Measurements from ENCODE around the gene PLCB3. TPM values are rescaled to one million over a fixed set of nuclear protein-coding genes. Genes with fewer than 3 reads are reported as not detected.

Gene PLCB3
- total RNA-seq: 10 to 100 TPM; 20.0 to 28.0 TPM

DNA sequence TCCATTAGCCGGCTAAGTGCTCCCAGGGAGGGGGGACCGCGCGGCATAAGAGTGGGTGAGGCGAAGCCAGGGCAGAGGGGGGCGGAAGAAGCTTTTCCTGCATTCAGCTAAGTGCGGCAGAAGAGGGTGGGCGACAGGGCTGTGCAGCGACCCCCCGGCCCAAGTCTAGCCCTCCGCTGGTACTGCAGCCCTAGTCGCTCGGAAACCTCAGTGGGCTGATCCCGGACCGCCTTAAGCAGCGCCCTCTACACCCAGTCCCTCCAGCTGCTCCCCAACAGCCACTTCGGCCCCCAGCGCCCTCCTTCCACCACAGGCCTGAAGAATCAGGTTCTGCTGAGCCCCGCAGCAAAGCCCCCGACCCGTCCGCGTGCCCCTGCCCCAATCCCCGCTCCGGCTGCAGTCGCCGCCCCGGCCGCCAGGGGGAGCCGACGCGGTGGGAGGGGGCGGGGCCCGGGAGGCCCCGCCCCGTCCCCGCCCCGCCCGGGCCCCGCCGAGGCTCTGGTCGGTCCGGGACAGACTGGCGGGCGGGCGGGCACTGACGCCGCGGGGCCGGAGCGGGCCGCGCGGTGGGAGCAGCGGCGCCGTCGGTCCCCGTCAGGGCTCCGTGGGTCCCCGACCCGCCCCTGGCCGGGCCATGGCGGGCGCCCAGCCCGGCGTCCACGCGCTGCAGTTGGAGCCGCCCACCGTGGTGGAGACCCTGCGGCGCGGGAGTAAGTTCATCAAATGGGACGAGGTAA is at the start of gene PLCB3:
TSS of gene PLCB3 (plus strand) at position 515 of the 737 bp plus-strand sequence. CDS start at position 635, 120 bp downstream.

DNA sequence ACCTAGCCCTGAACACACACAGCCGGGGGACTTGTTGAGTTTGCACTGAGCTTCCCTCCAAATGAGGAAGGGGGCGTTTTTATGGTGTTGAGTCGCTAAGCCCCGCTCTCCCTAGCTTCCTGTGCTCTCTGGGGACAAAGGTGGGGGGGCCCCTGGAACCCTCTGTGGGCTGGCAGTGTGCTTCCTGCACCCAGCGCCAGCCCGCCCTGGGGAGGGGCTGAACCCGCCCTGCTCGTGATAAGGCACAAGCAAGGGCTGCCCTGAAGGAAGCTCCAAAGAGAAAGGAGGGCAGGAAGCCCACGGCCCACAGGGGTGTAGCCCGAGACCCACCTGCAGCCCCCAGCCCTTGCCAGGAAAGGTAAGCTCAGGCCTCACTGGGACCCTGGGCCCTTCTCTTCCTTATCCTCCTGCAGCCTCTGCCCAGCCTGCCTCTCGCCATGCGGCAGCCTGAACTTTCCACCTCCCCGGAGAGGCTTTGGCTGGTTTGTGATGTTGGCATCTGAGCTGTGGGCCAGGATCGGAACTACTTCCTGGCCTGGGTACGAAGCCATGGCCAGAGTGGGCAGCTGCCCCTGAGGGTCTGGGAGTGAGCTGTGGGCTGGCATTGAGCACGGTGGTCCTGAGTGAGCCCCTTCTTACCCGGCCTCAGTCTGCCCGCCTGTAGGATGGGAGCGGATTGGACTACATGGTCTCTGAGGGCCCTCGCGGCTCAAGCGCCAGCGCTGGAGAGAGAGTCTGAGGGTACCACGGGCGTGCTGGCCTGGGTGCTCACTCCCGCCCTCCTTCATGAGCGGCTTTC is 44.7 kb upstream of the PLCB3 start, which contains the start of gene FERMT3:
TSS of gene FERMT3 (plus strand) at position 265 of the 799 bp plus-strand sequence. CDS start 644 bp downstream, outside the sequence.

DNA sequence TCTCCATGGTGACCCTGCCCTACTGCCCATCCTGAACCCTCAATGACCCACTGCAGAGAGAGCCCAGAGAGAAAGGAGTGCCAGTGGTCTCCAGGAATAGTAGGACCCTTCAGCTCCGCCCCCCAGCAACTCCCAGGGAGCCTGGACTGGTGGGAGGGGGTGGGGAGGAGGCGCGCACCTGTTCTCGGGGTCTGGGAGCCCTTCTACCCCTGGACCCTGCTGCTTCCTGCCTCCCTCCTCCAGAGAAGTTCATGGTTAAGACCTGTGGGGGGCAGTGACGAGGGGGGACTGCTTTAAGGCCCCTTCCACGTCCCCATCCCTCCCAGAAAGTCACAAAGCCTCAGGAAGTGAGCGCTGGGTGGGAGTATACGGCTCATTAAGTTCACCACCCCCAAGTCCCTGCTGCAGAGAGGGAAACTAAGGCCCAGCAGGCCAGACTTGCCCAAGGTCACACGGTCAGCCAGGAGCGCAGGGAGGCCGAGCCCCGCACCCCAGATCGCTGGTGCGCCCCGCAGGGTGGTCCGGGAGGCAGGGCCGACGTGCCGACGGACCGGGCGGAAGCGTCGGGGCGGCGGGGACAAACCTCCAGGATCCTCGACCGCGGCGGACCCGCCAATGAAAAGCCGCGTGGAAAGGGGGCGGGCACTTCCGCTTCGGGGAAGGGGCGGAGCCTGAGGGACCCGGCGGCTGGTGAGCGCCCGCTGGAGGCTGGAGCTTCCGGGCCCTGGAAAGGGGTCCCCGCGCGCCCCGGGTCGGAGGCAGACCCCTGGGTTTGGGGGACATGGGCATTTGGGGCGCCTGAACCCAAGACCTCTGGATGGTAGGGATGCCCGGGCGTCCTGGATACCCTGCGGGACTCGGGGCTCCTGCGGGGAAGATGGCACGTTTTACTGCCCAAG is 25.5 kb upstream of the PLCB3 start, which contains the start of the genes NUDT22 and TRPT1:
TSS of gene NUDT22 (plus strand) at position 667 of the 899 bp plus-strand sequence. CDS start 379 bp downstream, outside the sequence.
TSS of gene TRPT1 (minus strand) at position 579 of the 899 bp plus-strand sequence. CDS start at position 253, 326 bp downstream.

DNA sequence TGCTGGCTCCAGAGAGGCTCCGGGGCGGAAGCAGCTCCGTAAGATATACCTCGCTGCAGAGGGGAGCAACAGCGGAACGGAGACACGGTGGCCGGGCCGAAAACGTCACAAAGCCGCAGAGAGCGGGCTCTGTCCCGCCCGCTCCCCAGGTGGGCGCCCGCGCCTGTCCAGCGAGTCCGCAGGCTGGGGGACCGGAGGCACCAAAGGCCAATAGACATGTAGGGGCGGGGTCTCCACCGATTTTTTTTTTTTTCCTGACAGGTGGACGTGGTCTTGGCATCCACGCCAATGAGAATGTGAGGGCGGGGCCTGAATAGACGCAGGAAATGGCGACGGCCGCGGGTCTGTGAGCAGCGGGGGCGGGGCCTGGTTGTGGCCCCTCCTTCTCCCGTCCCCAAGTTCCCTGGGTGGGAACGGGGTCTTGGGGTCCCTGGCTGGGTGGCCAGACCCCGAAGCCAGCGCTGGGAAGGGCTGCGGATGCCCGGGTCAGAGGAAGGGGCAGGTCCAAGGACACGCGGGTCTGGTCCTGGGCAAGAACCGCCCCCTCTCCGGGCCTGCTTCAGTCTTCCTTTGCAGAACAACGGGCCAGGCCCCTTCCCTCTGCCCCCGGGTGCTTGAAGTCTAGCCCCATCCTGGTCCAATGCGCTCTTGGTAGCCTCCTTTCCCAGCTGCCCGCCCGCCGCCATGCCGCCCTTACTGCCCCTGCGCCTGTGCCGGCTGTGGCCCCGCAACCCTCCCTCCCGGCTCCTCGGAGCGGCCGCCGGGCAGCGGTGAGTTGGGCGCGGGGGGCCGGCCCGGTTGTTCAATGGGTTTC is 21.0 kb upstream of the PLCB3 start, which contains the start of gene DNAJC4:
TSS of gene DNAJC4 (plus strand) at position 378 of the 814 bp plus-strand sequence. CDS start at position 685, 307 bp downstream.

DNA sequence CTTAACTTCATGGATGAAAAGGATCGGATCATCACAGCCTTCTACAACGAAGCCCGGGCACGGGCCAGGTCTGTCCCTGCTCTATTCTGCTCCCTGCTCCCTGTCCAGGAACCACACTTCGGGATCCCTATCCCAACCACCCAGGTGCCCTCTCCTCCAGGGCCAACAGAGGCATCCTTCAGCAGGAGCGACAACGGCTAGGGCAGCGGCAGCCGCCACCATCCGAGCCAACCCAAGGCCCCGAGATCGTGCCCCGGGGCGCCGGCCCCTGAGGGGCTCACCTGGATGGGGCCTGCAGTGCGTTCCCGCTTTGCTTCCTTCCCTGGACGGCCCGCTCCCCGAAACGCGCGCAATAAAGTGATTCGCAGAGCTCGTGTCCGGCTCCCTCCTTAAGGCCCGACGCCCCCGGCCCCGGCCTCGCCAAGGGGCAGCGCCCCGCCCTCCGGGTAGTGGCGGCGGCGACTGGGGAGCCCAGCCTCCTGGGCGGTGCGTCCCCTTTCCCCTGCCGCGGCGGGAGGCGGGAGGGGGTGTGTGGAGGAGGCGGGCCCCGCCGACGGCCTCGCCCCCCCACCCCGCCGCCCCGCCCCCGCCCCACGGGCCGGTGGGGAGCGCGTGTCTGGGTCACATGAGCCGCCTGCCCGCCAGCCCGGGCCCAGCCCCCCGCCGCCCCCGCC is 17.3 kb upstream of the PLCB3 start, which contains the start of gene VEGFB:
TSS of gene VEGFB (plus strand) at position 672 of the 674 bp plus-strand sequence. CDS start 250 bp downstream, outside the sequence.

DNA sequence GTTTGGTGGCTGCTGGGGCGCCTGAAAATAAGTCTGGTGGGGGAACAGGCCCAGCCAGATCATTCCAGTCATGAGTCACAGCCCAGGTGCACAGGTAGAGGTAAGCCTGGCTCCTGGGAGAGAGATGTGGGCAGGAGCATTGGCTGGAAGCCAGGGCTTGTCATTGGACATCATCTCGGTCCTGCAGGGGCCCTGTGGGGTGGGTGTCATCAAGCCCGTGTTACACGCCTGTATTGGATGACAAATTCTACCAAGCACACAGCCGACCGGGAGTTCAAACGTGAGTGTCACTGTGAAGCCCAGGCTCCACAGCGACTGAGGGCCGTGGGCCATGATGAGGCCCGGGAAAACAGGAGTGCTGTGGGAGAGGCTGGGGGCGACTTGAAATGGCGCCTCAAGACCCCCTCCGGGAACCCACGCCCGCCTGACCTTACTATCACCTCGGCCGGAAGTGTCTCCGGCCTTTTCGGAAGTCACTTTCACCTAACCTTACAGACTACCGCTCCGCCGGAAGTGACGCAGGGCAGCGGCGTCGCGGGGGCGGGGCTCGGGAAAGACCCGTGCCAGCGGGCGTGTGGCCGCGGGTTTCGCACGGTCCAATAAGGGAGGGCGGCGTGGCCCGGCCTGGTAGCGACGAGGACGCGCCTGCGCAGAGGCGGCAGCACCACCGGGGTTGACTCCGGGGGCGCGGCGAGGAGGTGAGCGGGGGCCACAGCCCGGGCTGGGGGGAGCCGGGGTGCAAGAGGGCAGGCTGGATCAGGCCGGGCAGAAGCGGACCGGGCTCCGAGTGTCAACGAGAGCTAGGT is 10.7 kb upstream of the PLCB3 start, which contains the start of gene FKBP2:
TSS of gene FKBP2 (plus strand) at position 661 of the 806 bp plus-strand sequence. CDS start 1,293 bp downstream, outside the sequence.

DNA sequence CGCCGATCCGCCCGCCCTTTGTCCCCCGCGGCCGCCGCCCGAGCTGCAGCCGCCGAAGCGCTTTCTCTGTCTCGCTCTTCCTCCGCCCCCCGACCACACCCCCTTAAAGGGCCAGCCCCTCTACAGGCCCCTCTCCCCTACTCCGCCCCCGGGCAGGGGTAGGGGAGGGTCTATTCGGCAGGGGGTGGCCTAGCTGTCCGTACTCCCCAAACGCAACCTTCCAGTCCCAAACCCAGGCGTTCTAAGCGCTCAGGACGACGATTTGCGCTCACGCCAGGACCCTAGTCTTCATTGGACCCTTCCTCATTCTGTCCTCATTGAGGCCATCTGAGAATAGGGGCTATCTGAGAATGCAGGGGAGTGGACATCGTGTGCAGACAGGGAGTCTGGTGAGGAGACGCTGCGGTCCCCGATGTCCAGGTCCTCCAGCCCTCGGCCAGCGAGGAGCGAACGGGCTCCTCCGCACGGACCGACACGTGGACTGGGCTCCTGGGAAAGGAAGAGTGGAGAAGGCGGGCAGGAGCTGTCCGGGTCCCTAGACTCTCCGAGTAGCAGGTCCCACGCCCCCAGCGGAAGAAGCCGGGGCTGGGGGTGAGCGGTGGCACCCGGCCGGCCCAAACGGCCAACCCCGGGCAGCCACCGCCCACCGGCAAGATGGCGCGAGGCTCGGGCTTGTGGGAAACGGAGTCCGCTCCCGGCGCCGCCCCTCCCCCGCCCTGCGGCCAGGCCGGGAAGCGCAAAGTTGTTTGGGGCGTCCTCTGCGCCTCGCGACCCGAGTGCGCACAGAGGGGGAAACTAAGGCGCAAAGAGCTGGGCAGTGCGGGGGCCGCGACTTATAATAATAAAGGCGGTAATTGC is 4.2 kb upstream of the PLCB3 start, which contains the start of gene PPP1R14B:
TSS of gene PPP1R14B (minus strand) at position 73 of the 858 bp plus-strand sequence. CDS start 270 bp downstream, outside the sequence.

DNA sequence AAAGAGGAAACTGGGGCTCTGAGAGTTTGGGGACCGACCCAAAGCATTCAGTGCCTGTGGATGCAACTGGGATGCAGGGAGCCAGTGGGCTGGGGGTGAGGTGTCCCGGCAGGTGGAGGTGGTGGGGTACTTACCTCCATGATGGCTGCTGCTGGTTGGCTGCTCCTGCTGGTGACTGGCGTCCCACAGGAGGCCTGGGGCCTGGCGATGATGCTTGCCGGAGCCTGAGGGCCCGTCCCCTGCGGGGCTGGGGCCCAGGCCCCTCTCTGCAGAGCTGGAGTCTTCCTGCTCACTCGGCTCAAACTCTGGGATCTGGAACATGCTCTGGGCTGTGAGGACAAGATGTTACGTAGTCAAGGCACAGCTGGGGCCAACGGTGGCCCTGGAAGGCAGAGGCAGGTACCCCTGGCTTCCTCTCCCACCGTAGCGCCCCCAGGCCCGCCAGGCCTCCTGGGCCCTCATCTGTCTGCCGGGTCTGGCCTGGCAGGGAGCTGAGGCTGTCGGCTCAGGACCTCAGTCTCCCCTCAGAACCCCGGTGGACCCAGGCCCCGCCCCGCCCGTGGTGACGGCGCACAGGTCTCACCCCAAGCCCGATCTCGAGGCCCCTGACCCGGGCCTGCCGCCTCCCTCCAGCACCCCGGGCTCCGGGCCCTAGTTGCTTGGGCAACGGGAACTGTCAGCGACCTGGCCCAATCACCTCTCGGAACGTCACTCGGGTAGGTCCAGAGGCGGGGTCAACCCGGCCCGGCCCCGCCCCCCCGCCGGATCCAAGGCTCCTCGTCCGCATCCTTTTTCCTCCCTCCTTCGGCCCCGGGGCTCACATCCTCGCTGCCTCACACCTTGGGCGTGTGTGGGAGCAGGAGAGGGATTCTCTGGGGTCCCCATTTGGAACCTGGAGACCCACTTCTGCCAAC is 33.0 kb downstream of the PLCB3 start, which contains the start of gene BAD:
TSS of gene BAD (minus strand) at position 618 of the 914 bp plus-strand sequence. CDS start at position 321, 297 bp downstream.

DNA sequence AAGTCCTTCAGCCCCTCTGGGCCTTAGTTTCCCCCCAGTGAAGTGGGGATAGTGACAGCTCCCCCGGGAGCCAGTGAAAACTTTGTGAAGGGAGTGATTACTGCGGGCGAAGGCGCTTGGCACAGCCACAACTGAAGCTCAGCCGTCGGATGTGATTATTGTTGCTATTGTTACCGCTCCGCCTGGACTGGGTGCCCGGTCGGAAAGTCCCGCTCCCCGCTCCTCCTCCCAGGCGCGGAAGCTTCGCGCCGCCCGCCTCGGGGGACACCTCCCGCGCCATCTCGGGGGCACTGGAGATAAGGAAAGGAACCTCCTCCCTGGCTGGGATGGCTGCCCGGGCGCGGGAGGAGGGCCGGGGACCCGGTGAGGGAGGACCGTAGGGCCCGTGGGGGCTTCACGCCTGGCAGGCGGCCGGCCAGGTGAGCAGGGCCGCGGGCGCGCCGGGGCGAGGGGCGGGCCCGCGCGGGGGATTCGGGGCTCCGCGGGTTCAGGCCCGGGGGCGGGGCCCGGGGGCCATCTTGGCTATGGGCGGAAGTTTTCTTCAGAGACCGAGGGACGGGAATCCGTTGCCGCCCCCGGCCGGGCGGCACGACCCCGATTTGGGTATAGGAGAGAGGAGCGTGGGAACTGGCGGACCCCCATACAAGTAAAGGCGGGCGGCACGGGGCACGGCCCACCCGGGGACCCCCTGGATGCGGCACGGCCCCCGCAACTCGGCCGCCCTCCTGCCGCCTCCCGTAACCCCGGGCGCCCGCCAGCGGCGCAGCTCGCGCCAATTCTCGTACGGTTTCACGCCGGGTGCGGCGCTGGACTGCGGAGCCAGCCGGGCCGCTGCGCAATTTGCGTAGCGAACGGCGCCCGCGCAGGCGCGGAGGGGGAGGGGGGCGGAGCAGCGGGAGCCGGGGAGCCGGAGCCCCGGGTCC is 33.9 kb downstream of the PLCB3 start, which contains the start of gene GPR137:
TSS of gene GPR137 (plus strand) at position 887 of the 923 bp plus-strand sequence. CDS start 677 bp downstream, outside the sequence.

DNA sequence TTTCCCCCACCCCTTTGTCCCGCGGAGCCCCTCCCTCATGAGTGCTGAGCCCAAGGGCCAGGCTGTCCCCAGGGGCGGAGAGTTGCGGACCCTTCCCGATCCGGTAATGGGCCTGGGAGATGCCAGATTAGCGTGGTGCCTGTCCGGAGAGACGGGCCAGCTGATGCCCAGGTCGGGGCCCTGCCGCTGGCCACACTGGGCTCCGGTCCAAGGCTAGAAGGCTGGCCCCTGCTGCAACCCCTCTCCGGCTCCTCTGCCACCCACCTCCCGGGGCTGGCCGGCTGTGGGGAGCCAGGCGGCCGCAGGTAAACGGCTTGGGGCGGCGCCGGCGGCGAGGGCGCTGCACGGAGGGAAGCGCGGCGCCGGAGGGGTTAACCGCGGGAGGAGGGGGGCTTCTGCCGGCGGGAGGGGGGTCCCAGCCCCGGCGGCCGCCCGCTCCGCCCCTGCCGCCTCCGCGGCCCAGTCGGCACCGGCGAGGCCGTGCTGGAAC is 40.0 kb downstream of the PLCB3 start, which contains the start of gene KCNK4:
TSS of gene KCNK4 (plus strand) at position 41 of the 490 bp plus-strand sequence. CDS start 1,717 bp downstream, outside the sequence.

DNA sequence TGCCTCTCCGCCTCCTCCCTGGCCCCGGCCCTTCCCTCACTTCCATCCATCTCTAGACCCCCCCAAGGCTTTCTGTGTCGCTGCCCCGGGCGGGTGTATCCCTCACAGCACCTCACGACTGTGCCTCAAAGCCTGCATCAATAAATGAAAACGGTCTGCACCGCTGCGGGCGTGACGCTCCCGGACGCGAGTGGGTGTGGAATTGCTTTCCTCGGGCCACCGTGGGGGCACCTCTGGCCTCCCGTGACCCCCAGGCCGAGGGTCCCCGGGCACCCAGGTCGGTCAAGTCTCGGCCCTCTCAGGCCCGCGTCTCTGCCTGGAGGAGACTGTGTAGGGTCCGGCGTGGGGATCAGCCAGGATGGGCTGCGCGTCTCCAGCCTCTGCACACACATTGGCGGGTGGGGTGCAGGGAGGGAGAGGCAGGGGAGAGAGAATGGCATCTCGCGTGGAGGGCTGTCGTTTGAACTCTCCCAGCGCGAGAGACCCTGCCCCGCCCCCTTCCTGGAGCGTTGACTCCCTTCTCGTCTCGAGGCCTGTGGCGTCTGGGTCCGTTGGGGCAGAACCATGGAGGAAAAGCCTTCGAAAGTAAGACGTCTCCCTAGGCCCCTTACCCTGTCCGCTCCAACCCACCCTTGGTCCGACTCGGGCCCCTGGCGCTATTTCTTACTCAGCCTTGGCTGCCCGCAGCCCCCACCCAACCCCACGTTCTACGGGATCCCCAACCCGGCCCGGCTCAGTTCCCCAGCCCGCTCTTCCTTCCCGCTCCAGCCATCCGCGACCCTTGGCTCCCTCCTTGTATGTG is 48.7 kb downstream of the PLCB3 start, which contains the start of gene CATSPERZ:
TSS of gene CATSPERZ (plus strand) at position 512 of the 802 bp plus-strand sequence. CDS start at position 565, 53 bp downstream.

DNA sequence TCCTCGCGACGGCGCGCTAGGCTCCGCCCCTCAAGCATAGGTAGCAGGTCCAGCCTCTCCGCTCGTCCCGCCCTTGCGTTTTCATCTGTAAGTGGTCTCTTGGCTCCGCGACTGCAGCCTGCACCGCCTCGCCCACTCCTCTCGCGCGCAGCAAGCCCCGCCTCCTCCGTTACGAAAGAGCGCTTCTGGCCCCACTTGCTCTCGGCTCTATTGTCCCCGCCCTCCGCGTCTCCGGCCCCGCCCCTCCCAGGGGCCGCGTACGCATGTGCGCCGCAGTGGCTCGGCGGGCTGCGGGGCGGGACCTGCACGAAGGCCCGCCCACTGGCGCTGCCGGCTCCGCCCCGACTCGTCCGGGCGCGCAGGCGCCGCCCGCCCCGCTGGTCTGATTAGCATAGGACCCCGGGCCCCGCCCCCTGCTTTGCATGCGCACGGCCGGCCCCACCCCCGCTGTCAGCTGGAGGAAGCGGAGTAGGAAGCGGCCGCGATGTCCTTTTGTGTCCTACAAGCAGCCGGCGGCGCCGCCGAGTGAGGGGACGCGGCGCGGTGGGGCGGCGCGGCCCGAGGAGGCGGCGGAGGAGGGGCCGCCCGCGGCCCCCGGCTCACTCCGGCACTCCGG is 53.9 kb downstream of the PLCB3 start, which contains the start of gene ESRRA:
TSS of gene ESRRA (plus strand) at position 450 of the 616 bp plus-strand sequence. CDS start 1,656 bp downstream, outside the sequence.

DNA sequence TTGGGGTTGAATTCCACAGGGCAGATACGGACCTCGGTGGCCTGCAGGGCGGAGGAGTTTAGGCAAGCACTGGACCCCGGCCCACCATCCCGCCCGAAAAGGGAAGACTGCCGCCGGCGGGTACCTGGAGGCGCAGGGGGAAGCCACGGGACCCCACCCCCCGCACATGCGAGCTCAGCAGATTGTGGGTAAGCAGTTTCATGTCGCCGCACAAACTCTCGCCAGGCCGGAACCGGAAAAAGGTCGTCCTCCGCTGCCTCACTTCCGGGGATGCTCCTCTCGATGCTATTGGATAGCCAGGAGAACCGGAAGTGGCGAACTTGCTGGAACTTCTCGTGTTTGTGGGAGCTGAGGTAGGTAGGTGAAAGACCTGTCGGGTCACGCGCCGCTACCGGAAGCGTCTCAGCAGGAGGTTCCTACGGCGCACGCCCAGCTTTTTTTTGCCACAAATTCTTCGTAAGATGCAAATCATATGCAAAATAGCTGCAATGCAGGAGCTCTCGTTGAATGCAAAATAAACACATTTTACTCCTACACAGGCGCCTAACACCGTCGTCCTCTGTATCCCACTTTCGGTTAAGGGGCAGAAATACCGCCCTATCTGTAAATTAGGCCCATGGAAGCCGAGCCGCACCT is 66.1 kb downstream of the PLCB3 start, which contains the start of gene TRMT112:
TSS of gene TRMT112 (minus strand) at position 235 of the 636 bp plus-strand sequence. CDS start at position 202, 33 bp downstream.

